ENCODE data around the gene IPCEF1.

DNA sequence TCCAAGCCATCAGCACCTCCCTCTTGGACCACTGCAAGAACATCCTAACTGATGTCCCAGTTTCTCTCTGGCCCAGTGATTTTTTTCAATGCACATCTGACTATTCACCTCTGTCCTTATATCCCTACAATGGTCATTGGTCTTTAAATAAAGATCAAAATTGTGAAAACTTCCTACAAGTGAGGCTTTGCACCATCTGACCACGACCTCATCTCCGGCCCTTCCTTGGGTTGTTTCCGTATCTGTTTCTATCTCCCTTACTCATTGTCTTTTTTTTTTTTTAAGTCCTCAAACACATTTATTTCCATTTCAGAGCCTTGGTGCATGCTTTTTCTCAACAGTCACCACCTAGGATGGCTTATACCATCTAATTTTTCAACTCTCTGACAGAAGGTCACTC lies 88.1 kb downstream of the IPCEF1 start:
- TF ChIP-seq, protein P1, sequence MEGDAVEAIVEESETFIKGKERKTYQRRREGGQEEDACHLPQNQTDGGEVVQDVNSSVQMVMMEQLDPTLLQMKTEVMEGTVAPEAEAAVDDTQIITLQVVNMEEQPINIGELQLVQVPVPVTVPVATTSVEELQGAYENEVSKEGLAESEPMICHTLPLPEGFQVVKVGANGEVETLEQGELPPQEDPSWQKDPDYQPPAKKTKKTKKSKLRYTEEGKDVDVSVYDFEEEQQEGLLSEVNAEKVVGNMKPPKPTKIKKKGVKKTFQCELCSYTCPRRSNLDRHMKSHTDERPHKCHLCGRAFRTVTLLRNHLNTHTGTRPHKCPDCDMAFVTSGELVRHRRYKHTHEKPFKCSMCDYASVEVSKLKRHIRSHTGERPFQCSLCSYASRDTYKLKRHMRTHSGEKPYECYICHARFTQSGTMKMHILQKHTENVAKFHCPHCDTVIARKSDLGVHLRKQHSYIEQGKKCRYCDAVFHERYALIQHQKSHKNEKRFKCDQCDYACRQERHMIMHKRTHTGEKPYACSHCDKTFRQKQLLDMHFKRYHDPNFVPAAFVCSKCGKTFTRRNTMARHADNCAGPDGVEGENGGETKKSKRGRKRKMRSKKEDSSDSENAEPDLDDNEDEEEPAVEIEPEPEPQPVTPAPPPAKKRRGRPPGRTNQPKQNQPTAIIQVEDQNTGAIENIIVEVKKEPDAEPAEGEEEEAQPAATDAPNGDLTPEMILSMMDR (conservative IDR thresholded peaks at IDR 0.05; ENCODE audit: low read length): no peak
- TF ChIP-seq EZH2phosphoT487 (IDR thresholded peaks at IDR 0.05; ENCODE audit: borderline replicate concordance): no peak
